Epidermal melanocyte (primary cell): ENCODE results near the gene STIM2.

Experiments used
- DNase-seq: peaks from one replicate; pipeline ENCODE4 v3.0.0; 2011; ENCODE audit warnings: low spot score; ENCODE audit not compliant: insufficient read length

STIM2 gene

GRCh38 chr4:27040356-27040755, 179.7 kb downstream of the STIM2 start:
- DNase-seq, result no peak

DNA sequence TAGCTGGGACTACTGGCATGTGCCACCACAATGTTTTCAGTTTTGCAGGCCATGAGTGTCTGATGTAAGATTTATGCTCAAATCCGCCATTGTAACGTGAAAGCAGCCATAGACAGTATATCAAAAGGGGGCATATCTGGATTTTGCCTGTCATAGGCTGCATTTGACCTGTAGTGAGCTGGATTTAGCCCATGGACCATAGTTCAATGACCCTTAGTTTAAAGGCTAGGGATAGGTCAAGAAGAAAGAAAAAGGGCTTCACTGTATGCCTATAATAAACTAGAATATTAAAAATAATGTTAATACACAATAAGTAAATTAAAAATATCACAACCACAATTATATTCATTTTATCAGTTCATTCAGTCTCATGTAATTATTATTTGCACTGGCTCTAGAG, 181.8 kb downstream of the STIM2 start:
- no peak for DNase-seq

- DNase-seq, result no peak
Observed at GRCh38 chr4:27043200-27043599, 182.6 kb downstream of the STIM2 start.

GRCh38 chr4:27046851-27047250, 186.2 kb downstream of the STIM2 start:
- no peak for DNase-seq

GRCh38 chr4:27048429-27049238, 188.0 kb downstream of the STIM2 start:
- peak; percentile 69 for DNase-seq

- no peak for DNase-seq
Observed at GRCh38 chr4:27049239-27049829, 188.7 kb downstream of the STIM2 start.

GRCh38 chr4:27050731-27051130, 190.1 kb downstream of the STIM2 start:
- DNase-seq, result no peak

- no peak for DNase-seq
Observed at GRCh38 chr4:27055221-27055760, 194.7 kb downstream of the STIM2 start.

- no peak for DNase-seq
Observed at GRCh38 chr4:27056281-27056680, 195.6 kb downstream of the STIM2 start.

- no peak for DNase-seq
Observed at GRCh38 chr4:27057053-27057452, 196.4 kb downstream of the STIM2 start.

DNA sequence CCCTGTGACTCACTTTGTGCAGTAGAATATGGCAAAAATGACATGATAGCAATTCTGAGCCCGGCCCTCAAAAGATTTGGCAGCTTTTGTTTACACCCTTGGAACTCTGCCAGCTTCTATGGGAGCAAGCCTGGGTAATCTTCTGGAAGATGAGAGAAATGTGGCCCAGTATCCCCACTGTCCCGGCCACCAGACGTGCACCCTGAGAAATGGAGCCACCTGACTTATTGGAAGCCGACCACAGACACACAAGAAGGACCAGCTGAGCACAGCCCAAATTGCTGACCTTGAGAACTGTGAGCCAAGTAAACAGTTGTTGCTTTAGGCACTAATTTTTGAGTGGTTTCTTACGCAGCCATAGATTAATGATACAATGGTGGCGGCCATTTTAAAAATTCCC, 197.0 kb downstream of the STIM2 start:
- DNase-seq, result no peak

GRCh38 chr4:27058819-27059406, 198.3 kb downstream of the STIM2 start:
- no peak for DNase-seq

DNA sequence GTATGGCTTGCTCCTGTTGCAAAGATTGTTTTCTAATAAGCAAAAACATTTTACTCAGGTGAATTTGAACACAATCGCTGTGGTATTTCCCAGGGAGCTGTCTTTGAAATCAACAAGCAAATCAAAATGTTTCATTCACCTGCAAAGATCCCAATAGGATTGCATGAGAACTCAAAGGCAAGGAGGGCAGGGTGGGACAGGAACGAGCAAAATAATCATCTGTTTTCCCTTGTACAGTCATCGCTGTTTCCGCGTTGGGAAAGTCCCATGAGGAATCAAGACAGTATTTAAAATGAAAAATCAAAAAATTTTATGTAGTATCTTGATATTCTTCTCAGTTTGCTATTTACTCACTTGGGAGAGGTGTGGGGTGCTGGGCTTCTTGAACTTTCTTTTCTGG, 198.8 kb downstream of the STIM2 start:
- DNase-seq, result no peak

- no peak for DNase-seq
Observed at GRCh38 chr4:27062256-27062655, 201.6 kb downstream of the STIM2 start.

DNA sequence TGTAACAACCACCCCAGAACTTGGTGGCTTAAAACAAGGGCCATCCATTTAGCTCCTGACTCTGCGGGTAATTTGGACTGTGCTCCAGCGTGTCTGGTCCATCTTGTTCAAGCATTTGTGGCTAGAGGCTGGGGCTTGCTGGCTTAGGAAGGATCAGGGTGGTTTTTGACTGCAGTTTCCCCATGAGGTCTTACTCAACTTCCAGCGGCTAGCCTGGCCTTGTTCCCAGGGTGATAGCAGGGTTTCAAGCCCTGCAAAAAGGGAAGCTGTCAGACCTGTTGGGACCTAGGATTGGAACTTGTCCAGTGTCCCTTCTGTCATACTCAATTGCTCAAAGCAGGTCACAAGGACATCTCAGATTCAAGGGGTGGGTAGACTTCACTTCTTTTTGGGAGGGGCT, 205.9 kb downstream of the STIM2 start:
- no peak for DNase-seq

DNA sequence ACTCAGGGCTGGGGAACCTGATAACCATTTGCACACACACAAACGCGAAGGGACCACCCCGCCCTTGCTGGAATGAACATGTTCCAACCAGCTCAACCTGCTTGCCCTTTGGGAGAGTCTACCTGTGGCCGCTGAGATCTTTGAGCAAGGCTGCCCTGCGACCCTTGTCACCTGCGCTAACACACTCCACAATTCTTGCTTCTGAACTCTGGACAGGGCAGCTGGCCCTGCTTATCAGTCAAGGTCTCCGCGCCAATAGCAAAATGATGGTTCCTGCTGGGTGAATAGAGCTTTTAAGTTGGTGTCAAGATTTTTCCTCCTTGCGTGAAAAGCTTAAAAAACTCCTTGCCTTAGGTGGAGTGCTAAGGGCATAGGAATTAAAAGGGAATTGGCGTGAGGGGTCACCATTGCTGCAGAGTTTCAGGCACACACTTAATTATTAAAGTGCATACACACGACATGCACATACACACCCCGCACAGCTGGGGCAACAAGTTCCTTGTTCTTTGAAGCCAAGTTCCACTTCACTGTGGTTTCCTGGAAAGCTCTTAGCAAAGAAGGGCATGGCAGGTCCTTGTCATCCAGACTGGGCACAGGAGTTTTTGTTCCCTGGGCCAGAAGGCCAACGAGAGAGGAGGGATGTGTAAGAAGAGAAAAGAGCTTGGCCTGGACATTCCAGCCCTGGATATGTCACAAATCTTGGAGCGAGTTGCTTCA, 207.7 kb downstream of the STIM2 start:
- DNase-seq, result no peak
